Right lobe of liver (tissue), 4 donors: Measurements from ENCODE around the gene TSKU.

Experiments
- CTCF ChIP-seq, 4 donors: fragments of 200-600 bp in 3 of 4; fragments of 450-650 bp in 1 of 4; IDR thresholded peaks; one replicate each; pipeline versions ENCODE4 v1.5.1 to v1.8.0; 2016 to 2022; ENCODE audit warnings: antibody characterized with exemption in 4 of 4, mild to moderate bottlenecking in 2 of 4
- POLR2A ChIP-seq: fragments of 450-650 bp; IDR thresholded peaks from one replicate; pipeline ENCODE4 v1.6.1; 2017; ENCODE audit warnings: antibody characterized with exemption, mild to moderate bottlenecking
- donor health status: DM: no; HTN: no; CAD: no.
- donor health status: DM: no; HTN: no; CAD: no.
- donor health status: DM: no; HTN: yes; CAD: no.

- no peak for TF ChIP-seq CTCF (IDR thresholded peaks at IDR 0.05)
- no peak for TF ChIP-seq POLR2A
Measured at GRCh38 chr11:76800466-76801200, 17.5 kb downstream of the TSKU start.
